Measurements from ENCODE around the gene EEA1. TPM values are rescaled to one million over a fixed set of nuclear protein-coding genes. Genes with fewer than 3 reads are reported as not detected.

Gene EEA1
- total and polyA plus RNA-seq, 9 donors, result 5.0 to 41.1 (median 32.1) TPM

DNA sequence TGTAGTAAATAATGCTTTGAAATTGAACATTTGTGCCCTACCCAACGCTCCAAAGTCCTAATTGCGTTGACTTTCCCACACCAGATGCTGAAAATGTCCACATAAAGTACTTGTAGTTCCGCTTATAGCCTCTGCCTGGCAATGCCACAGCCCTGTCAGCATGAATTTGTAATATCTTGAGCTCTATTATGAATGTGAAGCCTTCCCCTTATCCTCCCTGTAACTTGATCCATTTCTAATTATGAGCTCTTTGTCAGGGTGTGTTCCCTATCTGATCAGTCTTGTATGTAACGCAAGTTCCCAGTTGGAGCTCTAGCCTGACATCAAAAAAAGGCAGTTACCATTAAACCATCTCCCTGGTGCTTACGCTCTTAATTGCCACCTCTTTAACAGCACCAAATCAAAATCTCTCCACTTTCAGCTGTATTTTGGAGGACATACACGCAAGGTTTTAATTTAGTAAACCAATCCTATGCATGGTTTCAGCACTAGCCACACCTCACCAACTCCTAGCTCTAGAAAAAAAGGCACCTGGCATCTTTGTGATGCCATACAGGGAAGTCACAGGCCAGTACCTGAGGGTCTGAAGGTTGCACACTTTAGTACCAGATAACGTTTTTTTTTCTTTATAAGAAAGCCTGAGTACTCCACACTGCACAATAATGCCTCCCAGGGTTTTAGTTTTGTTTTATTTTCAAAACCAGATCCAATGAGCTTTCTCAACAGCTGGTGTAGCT, 69.3 kb downstream of the EEA1 start:
- no peak for DNase-seq
- Histone ChIP-seq H3K4me1 (ENCODE audit: insufficient read depth) (no peaks in the 10 kb centered on the region), H3K27me3 (no peaks in the 10 kb centered on the region), H3K36me3 (no peaks in the 10 kb centered on the region), H3K9me3 (no peaks in the 10 kb centered on the region), H3K4me3 (no peak overlapping the region), H3K27ac (no peak overlapping the region)
- TF ChIP-seq, protein P1, sequence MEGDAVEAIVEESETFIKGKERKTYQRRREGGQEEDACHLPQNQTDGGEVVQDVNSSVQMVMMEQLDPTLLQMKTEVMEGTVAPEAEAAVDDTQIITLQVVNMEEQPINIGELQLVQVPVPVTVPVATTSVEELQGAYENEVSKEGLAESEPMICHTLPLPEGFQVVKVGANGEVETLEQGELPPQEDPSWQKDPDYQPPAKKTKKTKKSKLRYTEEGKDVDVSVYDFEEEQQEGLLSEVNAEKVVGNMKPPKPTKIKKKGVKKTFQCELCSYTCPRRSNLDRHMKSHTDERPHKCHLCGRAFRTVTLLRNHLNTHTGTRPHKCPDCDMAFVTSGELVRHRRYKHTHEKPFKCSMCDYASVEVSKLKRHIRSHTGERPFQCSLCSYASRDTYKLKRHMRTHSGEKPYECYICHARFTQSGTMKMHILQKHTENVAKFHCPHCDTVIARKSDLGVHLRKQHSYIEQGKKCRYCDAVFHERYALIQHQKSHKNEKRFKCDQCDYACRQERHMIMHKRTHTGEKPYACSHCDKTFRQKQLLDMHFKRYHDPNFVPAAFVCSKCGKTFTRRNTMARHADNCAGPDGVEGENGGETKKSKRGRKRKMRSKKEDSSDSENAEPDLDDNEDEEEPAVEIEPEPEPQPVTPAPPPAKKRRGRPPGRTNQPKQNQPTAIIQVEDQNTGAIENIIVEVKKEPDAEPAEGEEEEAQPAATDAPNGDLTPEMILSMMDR (IDR thresholded peaks at IDR 0.05), result no peak
- TF ChIP-seq POLR2A (IDR thresholded peaks at IDR 0.05) (no peak), EP300 (IDR thresholded peaks at IDR 0.05) (no peak)
- intact Hi-C loops (cut with DNase I), result no loop called here
- 86 to 96% (median 88%) methylated on average over 7 of the region's 7 CpGs for WGBS, 3 donors

DNA sequence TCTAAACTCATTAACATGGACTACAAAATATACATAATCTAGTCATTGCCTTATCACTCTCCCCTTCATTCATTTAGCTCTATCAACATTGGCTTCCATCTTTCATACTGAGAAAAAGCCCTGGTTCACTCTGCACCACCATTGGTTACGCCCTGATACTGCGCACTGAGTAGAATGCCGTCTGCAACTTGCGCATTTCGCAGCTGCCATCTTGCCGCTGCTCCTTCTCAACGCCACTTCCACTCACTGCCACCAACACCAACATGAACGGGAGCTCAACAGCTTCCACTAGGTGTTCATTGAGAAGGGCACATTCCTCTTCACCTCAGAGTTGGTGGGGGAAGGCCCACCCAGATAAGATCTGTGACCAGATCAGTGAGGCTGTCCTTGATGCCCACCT, 71.3 kb downstream of the EEA1 start:
- Histone ChIP-seq H3K9me3 (no peaks in the 10 kb centered on the region), H3K27ac (no peak overlapping the region), H3K4me3 (no peak overlapping the region), H3K27me3 (no peaks in the 10 kb centered on the region), H3K36me3 (no peaks in the 10 kb centered on the region), H3K4me1 (ENCODE audit: insufficient read depth) (no peaks in the 10 kb centered on the region)
- intact Hi-C loops (cut with DNase I), result no loop called here
- no peak for DNase-seq
- WGBS, 3 donors, result 97 to 98% (median 97%) methylated on average over 8 of the region's 8 CpGs
- no peak for TF ChIP-seq POLR2A (IDR thresholded peaks at IDR 0.05)
- TF ChIP-seq, protein P1 (IDR thresholded peaks at IDR 0.05), result no peak
- no peak for TF ChIP-seq EP300 (IDR thresholded peaks at IDR 0.05)

DNA sequence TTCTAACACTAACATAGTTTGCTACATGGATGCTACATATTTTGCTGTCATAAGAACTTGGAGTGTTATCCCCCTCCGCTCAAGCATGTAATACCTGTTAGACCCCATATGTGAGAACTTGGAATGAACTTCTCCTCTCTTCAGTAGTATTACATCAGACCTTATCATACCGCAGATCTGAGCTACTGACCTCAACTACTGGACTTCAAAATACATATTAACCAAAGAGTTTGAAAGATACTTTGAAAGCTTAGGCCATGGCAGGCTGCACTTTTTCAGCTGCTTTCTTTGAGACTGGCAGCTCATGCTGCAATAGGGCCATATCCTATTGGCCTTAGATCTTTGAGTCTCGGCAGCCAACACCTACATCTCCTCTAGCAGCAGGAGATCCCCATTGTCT, 74.8 kb downstream of the EEA1 start:
- Histone ChIP-seq H3K36me3 (no peaks in the 10 kb centered on the region), H3K27me3 (no peaks in the 10 kb centered on the region), H3K4me3 (no peak overlapping the region), H3K27ac (no peak overlapping the region), H3K4me1 (ENCODE audit: insufficient read depth) (no peaks in the 10 kb centered on the region), H3K9me3 (no peaks in the 10 kb centered on the region)
- WGBS, 3 donors, result 95 to 98% (median 97%) methylated on average over 3 of the region's 3 CpGs
- intact Hi-C loops (cut with DNase I), result no loop called here
- no peak for DNase-seq
- TF ChIP-seq, protein P1 (IDR thresholded peaks at IDR 0.05), result no peak
- TF ChIP-seq POLR2A (IDR thresholded peaks at IDR 0.05), result no peak
- no peak for TF ChIP-seq EP300 (IDR thresholded peaks at IDR 0.05)

DNA sequence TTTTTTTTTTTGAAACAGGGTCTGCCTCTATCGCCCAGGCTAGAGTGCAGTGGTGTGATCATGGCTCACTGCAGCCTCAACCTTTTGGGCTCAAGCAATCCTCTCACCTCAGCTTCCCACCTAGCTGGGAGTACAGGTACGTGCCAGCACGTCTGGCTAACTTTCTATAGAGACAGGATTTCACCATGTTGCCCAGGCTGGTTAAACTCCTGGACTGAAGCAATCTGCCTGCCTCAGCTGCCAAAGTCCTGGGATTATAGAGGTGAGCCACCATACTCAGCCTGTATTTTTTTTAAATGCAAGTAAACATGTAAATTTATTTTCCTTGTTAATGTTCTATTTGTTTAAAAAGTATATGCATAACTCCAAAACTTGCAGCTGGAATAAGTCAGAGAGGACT, 80.4 kb downstream of the EEA1 start:
- Histone ChIP-seq H3K27ac (no peak overlapping the region), H3K27me3 (no peaks in the 10 kb centered on the region), H3K4me1 (ENCODE audit: insufficient read depth) (no peaks in the 10 kb centered on the region), H3K9me3 (no peaks in the 10 kb centered on the region), H3K36me3 (no peaks in the 10 kb centered on the region), H3K4me3 (no peak overlapping the region)
- no peak for DNase-seq
- TF ChIP-seq POLR2A (IDR thresholded peaks at IDR 0.05), result no peak
- TF ChIP-seq, protein P1 (IDR thresholded peaks at IDR 0.05), result no peak
- intact Hi-C loops (cut with DNase I), result no loop called here
- WGBS, 3 donors, result 95 to 98% (median 98%) methylated on average over 3 of the region's 3 CpGs
